A673 (cell line): ENCODE measurements around the gene NLRC5. TPM values are rescaled to one million over a fixed set of nuclear protein-coding genes. Genes with fewer than 3 reads are reported as not detected.

Source experiments
- BruUV-seq: library from RNA; stranded (reverse); fragments of 400-500 nt; replicated peaks from 2 replicates; lab custom pipeline; 2021; lab: Mats Ljungman, UMichigan
- CTCF ChIA-PET: fragments of 300-600 bp; sonication (Branson Sonifier 250); formaldehyde crosslinking; loops from one replicate; lab custom pipeline; 2022; ENCODE audit warnings: antibody characterized with exemption; lab: Charles Lee
- POLR2A ChIA-PET: fragments of 300-600 bp; sonication (Branson Sonifier 250); formaldehyde crosslinking; loops from one replicate; lab custom pipeline; 2022; ENCODE audit warnings: antibody characterized with exemption; ENCODE audit not compliant: low non-redundant PET; lab: Charles Lee
- DNase-seq: peaks from one replicate; pipeline ENCODE4 v3.0.0-alpha.2; 2015; ENCODE audit warnings: low spot score
- H3K27ac ChIP-seq: fragments of 200-600 bp; sonication (generic); 2 replicates; pipeline ENCODE4 v1.5.1; 2016; ENCODE audit warnings: mixed run types, low read depth, mild to moderate bottlenecking, mixed read lengths, antibody characterized with exemption, low read length; ENCODE audit not compliant: poor library complexity, severe bottlenecking
- H3K27me3 ChIP-seq: fragments of 200-600 bp; sonication (generic); replicated peaks from 2 replicates; pipeline ENCODE4 v1.6.1; 2017; ENCODE audit warnings: mixed run types, low read depth, mild to moderate bottlenecking, mixed read lengths, antibody characterized with exemption, low read length; ENCODE audit not compliant: insufficient read depth, poor library complexity
- H3K36me3 ChIP-seq: fragments of 200-600 bp; sonication (generic); 2 replicates; pipeline ENCODE4 v1.6.1; 2016; ENCODE audit warnings: mixed run types, mild to moderate bottlenecking, mixed read lengths, antibody characterized with exemption, low read length; ENCODE audit not compliant: insufficient read depth, poor library complexity, severe bottlenecking
- H3K4me1 ChIP-seq: fragments of 200-600 bp; sonication (generic); 2 replicates; pipeline ENCODE4 v1.6.1; 2017; ENCODE audit warnings: mixed run types, mild to moderate bottlenecking, mixed read lengths, antibody characterized with exemption, low read length; ENCODE audit not compliant: insufficient read depth, poor library complexity, severe bottlenecking
- H3K4me3 ChIP-seq: fragments of 200-600 bp; sonication (generic); 2 replicates; pipeline ENCODE4 v1.5.1; 2016; ENCODE audit warnings: low read depth, mixed run types, mild to moderate bottlenecking, mixed read lengths, low read length; ENCODE audit not compliant: poor library complexity, severe bottlenecking
- H3K9me3 ChIP-seq: fragments of 200-600 bp; sonication (generic); 2 replicates; pipeline ENCODE4 v1.6.1; 2016; ENCODE audit warnings: mixed run types, low read depth, mild to moderate bottlenecking, mixed read lengths, antibody characterized with exemption, low read length; ENCODE audit not compliant: poor library complexity, severe bottlenecking
- CTCF ChIP-seq: fragments of 300-800, 200-600 bp; sonication (generic); conservative IDR thresholded peaks from 2 replicates; pipeline ENCODE4 v1.5.1; 2017; ENCODE audit warnings: low read depth, mild to moderate bottlenecking, antibody characterized with exemption, low read length, moderate library complexity, mixed read lengths
- EZH2 ChIP-seq: fragments of 200-600 bp; sonication (generic); IDR thresholded peaks from 2 replicates; pipeline ENCODE4 v1.6.1; 2017; ENCODE audit warnings: borderline replicate concordance, low read depth, mild to moderate bottlenecking, mixed read lengths, antibody characterized with exemption, low read length; ENCODE audit not compliant: poor library complexity, severe bottlenecking
- intact Hi-C: fragments of 100-400 bp; cut with micrococcal nuclease; formaldehyde crosslinking; loops from one replicate; pipeline ENCODE4 v1.10.0; 2022; ENCODE audit not compliant: unreplicated experiment
- total RNA-seq: library from RNA; stranded (reverse); gene quantifications from 2 replicates; pipeline ENCODE4 v1.2.3, GENCODE V29; 2021

The NLRC5 gene
- total RNA-seq, 1 experiment from 2014 or later: 13.1 TPM

GRCh38 chr16:57123974-57124674 is 134.8 kb downstream of the NLRC5 start:
- H3K27ac ChIP-seq: no peak overlapping the region
- BruUV-seq: no TSS peak
- POLR2A ChIA-PET: no interaction called here
- no peak for DNase-seq
- no peak for TF ChIP-seq CTCF
- TF ChIP-seq EZH2: no peak
- no peaks in the 10 kb centered on the region for H3K4me1 ChIP-seq
- H3K27me3 ChIP-seq: no peaks in the 10 kb centered on the region
- H3K36me3 ChIP-seq: no peaks in the 10 kb centered on the region
- intact Hi-C loops: no loop called here
- H3K4me3 ChIP-seq: no peak overlapping the region
- CTCF ChIA-PET: no interaction called here
- no peaks in the 10 kb centered on the region for H3K9me3 ChIP-seq

- intact Hi-C loops: no loop called here
- Histone ChIP-seq H3K36me3 (no peaks in the 10 kb centered on the region), H3K9me3 (no peaks in the 10 kb centered on the region), H3K4me1 (no peaks in the 10 kb centered on the region), H3K4me3 (no peak overlapping the region), H3K27me3 (no peaks in the 10 kb centered on the region), H3K27ac (no peak overlapping the region)
- CTCF ChIA-PET: no interaction called here
- no TSS peak for BruUV-seq
- no peak for TF ChIP-seq EZH2
- no peak for TF ChIP-seq CTCF
- DNase-seq: no peak
- POLR2A ChIA-PET: no interaction called here
Measured at GRCh38 chr16:57125376-57125775, 136.0 kb downstream of the NLRC5 start.

- H3K27ac ChIP-seq: no peak overlapping the region
- intact Hi-C loops: no loop called here
- ChIA-PET POLR2A (no interaction called here), CTCF (no interaction called here)
- H3K4me1 ChIP-seq: no peaks in the 10 kb centered on the region
- H3K4me3 ChIP-seq: no peak overlapping the region
- no peaks in the 10 kb centered on the region for H3K36me3 ChIP-seq
- no peak for DNase-seq
- H3K27me3 ChIP-seq: no peaks in the 10 kb centered on the region
- BruUV-seq: no TSS peak
- no peaks in the 10 kb centered on the region for H3K9me3 ChIP-seq
- TF ChIP-seq CTCF (no peak), EZH2 (no peak)
Measured at GRCh38 chr16:57125969-57126368, 136.6 kb downstream of the NLRC5 start.
